Left ventricle myocardium inferior (tissue), 1 donor: Measurements from ENCODE around the gene TMEM63B. TPM values are rescaled to one million over a fixed set of nuclear protein-coding genes. Genes with fewer than 3 reads are reported as not detected.
"Not testable (repeated sequence)": the region's sequence is repeated elsewhere in the genome, so short reads cannot be mapped to it uniquely, and the experiment has no call there.

Experiments used
- DNase-seq: peaks from one replicate; pipeline ENCODE4 v3.0.0-alpha.2; 2020
- H3K27ac ChIP-seq: fragments of 200-600 bp; replicated peaks from 2 replicates; pipeline ENCODE4 v1.8.0; 2021
- H3K27me3 ChIP-seq: fragments of 200-600 bp; 2 replicates; pipeline ENCODE4 v1.8.0; 2021; ENCODE audit warnings: low read depth
- H3K36me3 ChIP-seq: fragments of 200-600 bp; 2 replicates; pipeline ENCODE4 v1.8.0; 2021
- H3K4me1 ChIP-seq: fragments of 200-600 bp; 2 replicates; pipeline ENCODE4 v1.8.0; 2021
- H3K4me3 ChIP-seq: fragments of 200-600 bp; 2 replicates; pipeline ENCODE4 v1.8.0; 2021; ENCODE audit warnings: mild to moderate bottlenecking, moderate library complexity
- H3K9me3 ChIP-seq: fragments of 200-600 bp; replicated peaks from 2 replicates; pipeline ENCODE4 v1.8.0; 2021
- CTCF ChIP-seq: fragments of 200-600 bp; IDR thresholded peaks from 2 replicates; pipeline ENCODE4 v1.8.0; 2021; ENCODE audit warnings: antibody characterized with exemption, mild to moderate bottlenecking, borderline replicate concordance
- intact Hi-C: fragments of 100-400 bp; cut with micrococcal nuclease; formaldehyde crosslinking; loops from one replicate; pipeline ENCODE4 v1.11.0; 2022
- total RNA-seq: library from RNA; stranded (reverse); fragmentation: NEBNext Ultra II Directional; extraction: Animal tissue kit (Norgen Biotek cat#: 25700); gene quantifications from one replicate; pipeline ENCODE4 v1.2.1, GENCODE V29; 2021
- donor health status: DM: no; HTN: yes; CAD: no; lungs with severe emphysema.

The TMEM63B gene
- total RNA-seq, 1 donor from 2014 or later = 37.2 TPM

- TF ChIP-seq CTCF = no peak
Measured at GRCh38 chr6:44180406-44180805, 53.1 kb downstream of the TMEM63B start.

GRCh38 chr6:44180886-44181285 lies 53.5 kb downstream of the TMEM63B start:
- no peaks in the 10 kb centered on the region for H3K36me3 ChIP-seq
- no peaks in the 10 kb centered on the region for H3K27me3 ChIP-seq
- no peak for DNase-seq
- no peak overlapping the region for H3K4me3 ChIP-seq
- intact Hi-C loops = no loop called here
- TF ChIP-seq CTCF = no peak
- no peak overlapping the region for H3K27ac ChIP-seq
- no peaks in the 10 kb centered on the region for H3K9me3 ChIP-seq
- peaks cover 42% of the 10 kb centered on the region for H3K4me1 ChIP-seq

More at GRCh38 chr6:44180406-44180805, 53.1 kb downstream of the TMEM63B start:
- Histone ChIP-seq H3K4me1 (peaks cover 40% of the 10 kb centered on the region), H3K9me3 (no peaks in the 10 kb centered on the region), H3K27ac (no peak overlapping the region), H3K36me3 (no peaks in the 10 kb centered on the region), H3K27me3 (no peaks in the 10 kb centered on the region), H3K4me3 (no peak overlapping the region)
- intact Hi-C loops = no loop called here
- no peak for DNase-seq

GRCh38 chr6:44181784-44182183 lies 54.4 kb downstream of the TMEM63B start:
- H3K9me3 ChIP-seq, H3K27ac ChIP-seq, DNase-seq, H3K4me3 ChIP-seq, intact Hi-C loops, H3K27me3 ChIP-seq, H3K36me3 ChIP-seq: not testable (repeated sequence)
- H3K4me1 ChIP-seq = peaks cover 41% of the 10 kb centered on the region

GRCh38 chr6:44182911-44183390 lies 55.6 kb downstream of the TMEM63B start:
- no peaks in the 10 kb centered on the region for H3K9me3 ChIP-seq
- H3K4me3 ChIP-seq = no peak overlapping the region
- H3K4me1 ChIP-seq = peaks cover 34% of the 10 kb centered on the region
- TF ChIP-seq CTCF = no peak
- no peaks in the 10 kb centered on the region for H3K27me3 ChIP-seq
- no peaks in the 10 kb centered on the region for H3K36me3 ChIP-seq
- DNase-seq = no peak
- no peak overlapping the region for H3K27ac ChIP-seq
- intact Hi-C loops = no loop called here

- intact Hi-C loops = no loop called here
- no peak for DNase-seq
- Histone ChIP-seq H3K27me3 (no peaks in the 10 kb centered on the region), H3K4me1 (peaks cover 26% of the 10 kb centered on the region), H3K27ac (no peak overlapping the region), H3K9me3 (no peaks in the 10 kb centered on the region), H3K4me3 (no peak overlapping the region), H3K36me3 (no peaks in the 10 kb centered on the region)
- TF ChIP-seq CTCF = no peak
Measured at GRCh38 chr6:44183783-44184182, 56.4 kb downstream of the TMEM63B start.

GRCh38 chr6:44185356-44185755 lies 58.0 kb downstream of the TMEM63B start:
- H3K4me3 ChIP-seq, H3K36me3 ChIP-seq, H3K9me3 ChIP-seq, intact Hi-C loops, H3K27ac ChIP-seq, H3K27me3 ChIP-seq, DNase-seq: not testable (repeated sequence)
- peaks cover 18% of the 10 kb centered on the region for H3K4me1 ChIP-seq
